Brain microvascular endothelial cell (primary cell): ENCODE measurements around the gene CHRNG.

Source experiments
- DNase-seq: peaks from one replicate; pipeline ENCODE4 v3.0.0-alpha.2; 2020
- H3K27ac ChIP-seq: fragments of 250-450 bp; sonication (Bioruptor Pico); 2 replicates; pipeline ENCODE4 v1.5.1; 2020; ENCODE audit warnings: mild to moderate bottlenecking, moderate library complexity
- H3K27me3 ChIP-seq: fragments of 250-450 bp; sonication (Bioruptor Pico); replicated peaks from 2 replicates; pipeline ENCODE4 v1.5.1; 2020; ENCODE audit warnings: mild to moderate bottlenecking
- H3K36me3 ChIP-seq: fragments of 250-450 bp; sonication (Bioruptor Pico); replicated peaks from 2 replicates; pipeline ENCODE4 v1.5.1; 2020; ENCODE audit warnings: mild to moderate bottlenecking
- H3K4me3 ChIP-seq: 2 replicates; pipeline ENCODE4 v1.5.1; 2011; ENCODE audit warnings: low read depth, mild to moderate bottlenecking, control low read depth, low read length, moderate library complexity
- CTCF ChIP-seq: IDR thresholded peaks from 2 replicates; pipeline ENCODE4 v1.5.1; 2011; ENCODE audit warnings: low read depth, mild to moderate bottlenecking, moderate library complexity, low read length, control low read depth, inconsistent platforms; ENCODE audit errors: missing control alignments
- in situ Hi-C: cut with HindIII; loops from 2 replicates; pipeline ENCODE4 v1.10.0; 2017; ENCODE audit warnings: low sequenced_read_pairs, low pct_ligation_motif_present

Gene CHRNG

GRCh38 chr2:232586943-232587505, 47.5 kb downstream of the CHRNG start:
- Histone ChIP-seq H3K27me3 (no peaks in the 10 kb centered on the region), H3K4me3 (no peak overlapping the region), H3K27ac (no peak overlapping the region), H3K36me3 (no peaks in the 10 kb centered on the region)
- DNase-seq = no peak
- TF ChIP-seq CTCF = no peak
- in situ Hi-C loops = no loop called here

- Histone ChIP-seq H3K27ac (no peak overlapping the region), H3K4me3 (no peak overlapping the region), H3K27me3 (no peaks in the 10 kb centered on the region), H3K36me3 (no peaks in the 10 kb centered on the region)
- in situ Hi-C loops = no loop called here
- no peak for DNase-seq
- TF ChIP-seq CTCF = no peak
Observed at GRCh38 chr2:232587512-232587911, 48.0 kb downstream of the CHRNG start.

GRCh38 chr2:232588031-232588430, 48.5 kb downstream of the CHRNG start:
- no peak for DNase-seq
- TF ChIP-seq CTCF = no peak
- H3K27ac ChIP-seq = no peak overlapping the region
- no peaks in the 10 kb centered on the region for H3K36me3 ChIP-seq
- no peak overlapping the region for H3K4me3 ChIP-seq
- in situ Hi-C loops = no loop called here
- no peaks in the 10 kb centered on the region for H3K27me3 ChIP-seq

- DNase-seq = peak; percentile 14
- no peaks in the 10 kb centered on the region for H3K27me3 ChIP-seq
- H3K4me3 ChIP-seq = no peak overlapping the region
- TF ChIP-seq CTCF = no peak
- H3K27ac ChIP-seq = no peak overlapping the region
- no peaks in the 10 kb centered on the region for H3K36me3 ChIP-seq
- in situ Hi-C loops = no loop called here
Observed at GRCh38 chr2:232588680-232589585, 49.4 kb downstream of the CHRNG start.

- no peaks in the 10 kb centered on the region for H3K27me3 ChIP-seq
- no peak overlapping the region for H3K27ac ChIP-seq
- no peak overlapping the region for H3K4me3 ChIP-seq
- in situ Hi-C loops = no loop called here
- H3K36me3 ChIP-seq = no peaks in the 10 kb centered on the region
- DNase-seq = peak; percentile 70
- peak; percentile 44 for TF ChIP-seq CTCF
Observed at GRCh38 chr2:232592772-232593395, 53.4 kb downstream of the CHRNG start.
